Measurements from ENCODE around the gene PNMA6A.

DNA sequence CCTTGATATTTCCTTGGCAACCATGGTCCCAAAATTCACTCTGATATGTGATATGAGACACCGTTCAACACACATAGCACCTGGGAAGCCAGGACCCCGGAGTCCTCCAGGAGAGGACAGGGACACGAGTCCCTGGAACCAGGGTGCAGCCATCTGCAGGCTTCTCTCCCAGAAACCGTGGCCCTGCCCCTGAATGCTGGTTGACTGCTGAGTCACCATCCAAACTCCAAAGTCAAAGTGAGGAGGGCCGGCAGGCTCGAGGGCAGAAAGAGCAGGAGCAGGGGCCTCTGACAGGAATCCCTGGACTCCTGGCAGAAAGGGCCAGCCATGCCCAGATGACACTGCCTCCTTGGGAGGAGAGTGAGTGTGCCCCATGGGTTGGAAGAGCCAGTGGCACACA, 6.9 kb upstream of the PNMA6A start:
- TF ChIP-seq CTCF (IDR thresholded peaks at IDR 0.05) (no peak), POLR2A (IDR thresholded peaks at IDR 0.05) (no peak)
